Testis (tissue), 2 donors: ENCODE data around the gene DMBT1.

Experiments
- CTCF ChIP-seq, 3 experiments: fragments of 450-650 bp in 2 of 3; fragments of 200-600 bp in 1 of 3; sonication (generic) in 1 of 3; IDR thresholded peaks; one replicate each; pipeline ENCODE4 v1.5.1; 2016 to 2019; ENCODE audit warnings: antibody characterized with exemption in 3 of 3, mild to moderate bottlenecking in 2 of 3, moderate library complexity in 1 of 3
- POLR2A ChIP-seq: fragments of 450-650 bp; IDR thresholded peaks from one replicate; pipeline ENCODE4 v1.6.1; 2017; ENCODE audit warnings: antibody characterized with exemption, mild to moderate bottlenecking, moderate library complexity

- TF ChIP-seq CTCF (IDR thresholded peaks at IDR 0.05) (no peak), POLR2A (no peak)
Observed at GRCh38 chr10:122560279-122560804, at the start of gene DMBT1.
